GM18861 (cell line): ENCODE results near the gene RGS6.

Source experiments
- ATAC-seq: cut with Tn5 transposase; IDR thresholded peaks from one replicate; pipeline ENCODE4 v1.9.1; 2021; ENCODE audit not compliant: unreplicated experiment

Gene RGS6

DNA sequence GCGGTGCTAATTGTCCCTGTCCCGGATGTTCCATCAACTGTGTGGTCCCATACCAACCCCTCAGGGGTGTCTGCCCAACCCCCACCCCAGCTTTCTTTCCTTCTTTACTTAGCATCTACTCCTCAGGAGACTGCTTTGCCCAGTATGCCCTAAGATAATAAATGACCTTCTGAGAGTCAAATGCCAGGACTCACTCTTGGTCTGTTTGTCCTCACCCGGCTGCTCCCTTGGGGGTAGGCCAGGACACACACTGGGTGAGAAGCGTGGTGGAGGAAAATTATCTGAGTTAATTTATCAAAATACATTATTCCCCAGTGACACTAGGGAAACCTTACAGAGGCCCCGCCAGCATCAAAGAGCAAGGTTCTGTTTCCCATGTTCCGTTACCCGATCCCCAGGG, 457.0 kb downstream of the RGS6 start:
- no peak for ATAC-seq

DNA sequence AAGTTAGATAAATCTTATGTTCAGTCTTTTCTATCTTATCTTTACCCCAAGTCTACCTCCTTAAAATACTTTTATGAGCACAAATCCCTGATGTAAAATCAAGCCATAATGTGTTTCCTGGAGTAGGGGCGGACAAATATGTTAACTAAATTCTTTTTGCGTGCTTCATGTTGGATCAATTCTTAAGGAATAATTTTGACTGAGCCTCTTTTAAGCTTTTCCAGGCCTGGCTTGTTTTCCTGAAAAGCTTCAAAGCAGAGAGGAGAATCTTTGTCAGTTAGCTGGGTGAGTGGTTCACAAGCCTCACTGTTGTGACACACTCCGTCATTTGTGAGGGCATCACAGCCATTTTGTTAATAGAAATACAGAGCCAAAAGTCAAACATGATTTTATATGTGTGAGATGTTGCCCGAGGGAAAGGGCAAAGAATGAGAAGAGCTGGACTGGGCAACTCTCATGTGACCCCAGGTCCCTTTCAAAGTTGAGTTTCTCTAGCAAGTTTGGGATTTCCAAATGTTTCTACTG, 468.9 kb downstream of the RGS6 start:
- no peak for ATAC-seq

DNA sequence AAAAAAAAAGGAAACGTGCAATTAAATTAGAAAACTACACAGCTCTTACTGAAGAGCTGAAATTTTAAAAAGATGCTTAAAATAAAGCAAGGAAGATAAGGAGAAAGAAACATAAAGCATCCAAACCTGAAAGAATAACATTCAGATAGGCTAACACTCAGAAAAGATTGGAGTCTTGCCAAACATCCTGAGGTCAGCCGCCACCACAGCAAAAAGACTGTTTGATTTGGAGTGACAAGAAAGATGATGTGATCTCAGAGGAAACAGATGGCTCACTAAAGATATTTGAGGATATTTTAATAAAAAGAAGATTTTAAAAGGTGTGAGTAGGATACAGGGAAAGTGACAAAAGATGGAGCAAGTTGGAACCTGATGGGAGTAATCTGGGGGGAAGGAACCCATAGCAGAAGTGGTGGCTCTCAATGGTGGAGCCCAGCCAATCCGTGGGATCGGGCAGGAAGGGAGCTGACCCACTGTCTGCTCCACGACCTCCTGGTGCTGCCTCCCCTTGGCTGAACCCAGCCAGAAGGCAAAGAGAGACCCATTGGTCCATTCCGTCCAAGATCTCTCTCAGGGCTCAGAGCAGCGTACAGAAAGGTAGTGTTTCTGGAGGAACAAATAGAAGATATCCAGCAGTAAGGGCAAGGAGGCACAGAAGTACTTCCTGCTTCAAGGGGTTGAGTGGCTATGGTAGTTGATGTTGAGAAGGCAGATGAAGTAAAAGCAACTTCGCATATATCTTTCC, 469.6 kb downstream of the RGS6 start:
- ATAC-seq = no peak

DNA sequence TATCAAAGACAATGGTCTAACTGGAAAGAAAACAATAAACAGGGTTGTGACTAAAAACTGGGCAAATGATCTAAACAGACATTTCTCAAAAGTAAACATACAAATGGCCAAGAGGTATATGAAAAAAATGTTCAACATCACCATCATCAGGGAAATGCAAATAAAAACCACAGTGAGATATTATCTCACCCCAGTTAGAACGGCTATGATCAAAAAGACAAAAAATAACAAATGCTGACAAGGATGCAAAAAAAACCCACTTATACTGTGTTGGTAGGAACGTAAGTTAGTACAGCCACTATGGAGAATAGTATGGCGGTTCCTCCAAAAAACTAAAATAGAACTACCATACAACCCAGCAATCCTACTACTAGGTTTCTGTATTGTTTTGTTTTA, 470.1 kb downstream of the RGS6 start:
- ATAC-seq = no peak

DNA sequence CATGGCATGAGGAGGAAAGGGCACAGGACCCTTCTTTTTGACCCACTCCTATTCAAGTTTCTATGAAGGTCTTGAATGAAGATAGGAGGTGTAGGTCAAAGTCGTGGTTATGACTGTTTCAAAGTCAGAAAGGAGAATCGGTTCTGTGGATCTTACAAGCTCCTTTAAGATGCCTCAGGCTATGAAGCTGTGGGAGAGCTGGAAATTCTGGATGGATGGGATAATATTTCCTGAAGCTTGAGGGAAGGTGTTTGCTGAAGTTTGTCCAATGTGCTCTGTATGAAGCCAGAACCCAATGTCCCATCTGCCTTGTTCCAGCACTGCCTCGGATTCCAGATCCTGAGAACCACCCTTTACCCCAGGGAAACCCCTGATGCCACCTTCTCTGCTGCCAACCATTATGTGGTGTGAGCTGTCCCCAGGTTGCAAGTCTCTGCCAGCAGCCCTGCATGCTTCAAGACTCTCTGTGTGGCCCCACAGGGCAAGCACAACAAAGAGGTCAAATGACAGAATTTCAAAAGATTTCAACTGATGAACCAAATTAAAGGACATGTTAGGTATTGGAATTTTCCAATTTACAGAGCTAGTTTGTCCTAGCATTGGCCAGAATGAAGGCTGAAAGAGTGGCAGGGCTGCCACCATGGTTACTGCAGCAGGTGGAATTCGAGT, 472.0 kb downstream of the RGS6 start:
- ATAC-seq = no peak

DNA sequence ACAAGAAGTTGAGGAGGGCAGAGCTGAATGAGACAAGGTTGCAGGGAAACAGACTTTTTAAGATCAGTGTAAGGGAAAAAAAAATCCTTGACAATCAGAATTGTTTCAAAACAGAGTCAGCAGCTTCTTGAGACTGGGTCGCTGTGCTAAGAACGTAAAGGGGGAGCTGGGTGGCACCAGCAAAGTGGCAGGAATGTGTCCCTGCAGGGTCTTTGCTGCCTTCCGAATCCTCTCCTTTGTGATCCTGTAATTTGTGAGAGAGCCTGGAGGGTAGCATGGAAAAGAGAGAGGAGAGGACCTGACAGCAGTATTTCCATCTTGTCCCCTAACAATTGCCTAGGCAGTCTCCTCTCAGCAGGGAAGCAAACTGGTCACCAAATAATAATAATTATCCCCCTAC, 472.8 kb downstream of the RGS6 start:
- no peak for ATAC-seq

DNA sequence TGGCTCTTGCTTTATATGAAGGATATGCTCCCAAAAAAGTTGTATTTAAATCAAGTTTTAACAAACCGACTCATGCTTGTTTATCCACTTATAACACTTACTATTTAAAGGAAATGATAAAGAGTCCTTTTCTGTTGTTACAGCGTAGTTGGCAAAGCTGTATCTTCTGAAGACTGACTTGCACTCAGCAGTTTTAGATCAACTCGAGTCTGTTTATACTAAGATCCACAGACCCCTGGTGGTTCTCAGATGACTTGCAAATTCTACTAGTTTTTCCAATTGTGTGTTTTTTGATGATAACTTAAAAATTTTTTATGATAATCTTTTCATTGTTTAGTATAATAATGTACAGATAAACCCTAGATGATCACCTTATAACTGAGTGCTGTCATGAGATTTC, 475.8 kb downstream of the RGS6 start:
- no peak for ATAC-seq

DNA sequence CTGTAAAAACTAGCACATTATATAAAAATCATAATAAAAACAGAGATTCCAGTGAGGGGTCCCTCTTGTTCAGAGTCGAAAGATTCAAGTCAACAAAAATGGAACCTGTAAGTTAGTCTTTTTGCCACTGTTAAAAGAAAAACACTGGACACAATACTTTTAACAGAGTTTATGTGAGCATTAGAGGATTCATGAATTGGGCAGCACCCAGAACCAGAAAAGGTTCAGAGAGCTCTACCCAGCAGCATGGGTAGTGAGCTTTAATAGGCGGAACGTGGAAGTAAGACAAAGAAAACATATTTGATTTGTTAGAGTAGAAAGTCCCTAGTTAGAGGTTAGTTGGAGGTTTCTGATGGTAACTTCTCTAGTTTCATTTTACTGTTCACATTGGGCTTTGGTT, 476.8 kb downstream of the RGS6 start:
- no peak for ATAC-seq

DNA sequence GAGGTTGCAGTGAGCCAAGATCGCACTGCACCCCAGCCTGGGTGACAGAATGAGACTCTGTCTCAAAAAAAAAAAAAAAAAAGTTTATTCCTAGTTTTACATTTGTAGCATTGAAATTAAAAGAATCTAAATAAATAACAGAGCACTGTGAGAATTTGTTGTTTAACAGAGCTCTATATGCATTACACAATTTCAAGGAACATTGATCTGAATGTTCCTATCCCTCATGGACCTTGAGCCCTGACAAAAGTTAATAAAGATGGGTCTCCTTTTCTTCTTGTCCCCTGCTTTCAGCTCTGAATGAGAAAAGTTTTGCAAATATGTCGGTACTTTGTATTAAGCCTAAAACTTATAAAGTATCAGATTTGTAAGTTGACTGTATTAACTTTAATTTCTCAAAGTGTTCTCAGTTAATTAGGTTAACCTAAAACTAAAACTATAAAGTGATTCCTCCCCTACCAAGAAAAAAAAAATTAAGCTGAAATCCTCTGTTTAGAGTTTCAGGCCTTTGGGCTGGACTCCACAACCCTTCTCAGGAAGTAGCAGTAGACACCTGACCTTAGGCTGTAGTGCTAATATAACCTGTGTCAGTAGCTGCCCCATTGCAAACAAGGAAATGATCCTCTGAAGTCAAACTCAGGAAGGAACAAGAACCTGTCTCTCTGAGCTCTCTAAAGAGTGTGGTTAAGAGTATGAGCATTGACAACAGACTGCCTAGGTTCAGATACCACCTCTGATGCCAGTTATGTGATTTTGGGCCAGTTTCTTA, 484.0 kb downstream of the RGS6 start:
- no peak for ATAC-seq

DNA sequence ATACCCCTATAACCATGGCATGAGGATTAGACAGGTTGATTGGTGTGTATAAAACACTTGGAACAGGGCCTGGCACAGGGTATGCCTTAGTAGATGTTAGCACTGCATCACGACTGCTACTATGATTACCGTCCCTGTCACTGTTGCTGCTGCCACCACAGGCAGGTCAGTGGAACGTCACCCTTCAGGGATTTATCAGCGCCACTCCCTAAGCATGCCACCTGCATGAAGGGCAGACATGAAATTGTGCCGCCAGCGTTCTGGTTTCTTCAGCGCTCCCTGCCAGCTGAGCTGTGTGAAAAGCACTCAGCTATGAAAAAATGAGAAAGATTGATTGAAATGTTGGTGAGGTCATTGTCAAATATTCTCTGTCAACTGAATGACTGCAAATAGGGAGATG, 484.7 kb downstream of the RGS6 start:
- ATAC-seq = no peak

DNA sequence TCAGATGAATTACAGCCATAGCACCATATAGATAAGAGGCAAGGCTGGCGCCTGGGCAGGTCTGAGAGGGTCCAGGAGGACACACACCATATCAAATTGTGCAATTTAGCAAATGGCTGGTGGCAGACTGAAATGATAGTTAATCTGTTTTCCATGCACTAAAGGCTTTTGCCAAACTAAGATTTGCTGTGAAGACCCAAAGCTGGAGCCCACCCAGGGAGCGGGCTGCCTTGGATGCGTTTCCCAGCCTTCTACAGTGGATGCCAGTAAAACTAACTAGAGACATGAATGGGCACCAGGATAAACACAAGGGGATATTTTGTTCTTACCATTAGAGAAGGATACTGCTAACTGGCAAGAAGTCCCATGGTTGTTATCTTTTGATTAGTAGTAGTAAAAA, 486.6 kb downstream of the RGS6 start:
- no peak for ATAC-seq

DNA sequence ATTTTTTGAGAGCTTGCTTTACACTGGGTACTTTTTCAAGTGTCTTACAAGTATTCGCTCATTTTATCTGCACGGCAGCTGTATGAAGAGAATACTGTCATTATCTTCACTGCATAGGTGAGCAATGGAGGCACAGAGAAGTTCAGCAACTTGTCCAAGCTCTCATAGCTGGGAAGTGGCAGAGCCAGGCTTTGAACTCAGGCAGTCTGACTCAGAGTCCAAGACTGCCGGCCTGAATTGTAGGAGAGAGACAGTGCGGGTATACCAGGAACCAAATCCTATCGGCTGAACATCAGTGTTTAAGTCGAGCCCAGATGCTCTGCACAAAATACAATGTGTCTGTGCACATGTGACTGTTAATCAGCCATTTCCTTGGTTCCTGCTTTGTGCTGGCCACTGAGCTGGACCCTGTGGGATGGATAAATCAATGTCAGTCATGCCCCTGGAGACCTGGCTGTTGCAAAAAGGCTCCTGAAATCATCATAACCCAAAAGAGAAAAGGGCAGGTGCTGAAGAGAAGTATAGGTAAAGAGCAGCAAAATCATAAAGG, 487.1 kb downstream of the RGS6 start:
- no peak for ATAC-seq

DNA sequence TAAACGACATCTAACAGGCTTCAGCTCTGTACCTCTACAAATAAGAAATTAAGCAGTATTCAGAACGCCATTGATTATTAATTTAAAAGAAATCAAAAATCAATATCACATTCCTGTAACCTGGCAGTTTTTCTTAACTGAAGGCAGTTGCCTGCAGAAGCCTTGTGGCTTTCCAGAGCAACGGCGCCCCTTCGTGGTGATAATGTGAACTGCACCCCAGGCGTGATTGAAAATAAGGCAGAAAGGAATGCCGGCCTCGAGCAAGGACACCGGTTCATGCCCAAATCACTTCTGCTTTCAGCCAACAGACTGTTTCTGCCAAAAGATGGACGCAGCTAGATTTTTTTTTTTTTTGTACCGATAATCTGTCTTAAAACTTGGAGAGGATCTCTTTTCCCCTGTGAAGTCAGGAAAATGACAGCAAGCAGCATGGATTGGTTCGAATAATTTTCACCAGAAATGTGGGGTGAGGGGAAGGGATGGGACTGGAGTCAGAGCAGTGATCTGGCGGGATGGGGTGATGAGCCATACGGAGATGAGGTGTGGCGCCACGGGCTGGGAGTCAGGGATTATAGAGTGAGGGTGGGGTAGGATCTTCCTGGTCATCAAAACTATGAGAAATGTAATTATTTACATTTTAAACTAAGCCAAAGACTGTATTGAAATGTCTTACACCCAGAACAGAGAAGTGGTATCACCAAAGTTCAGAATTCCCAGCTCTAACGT, 488.7 kb downstream of the RGS6 start:
- ATAC-seq = no peak

DNA sequence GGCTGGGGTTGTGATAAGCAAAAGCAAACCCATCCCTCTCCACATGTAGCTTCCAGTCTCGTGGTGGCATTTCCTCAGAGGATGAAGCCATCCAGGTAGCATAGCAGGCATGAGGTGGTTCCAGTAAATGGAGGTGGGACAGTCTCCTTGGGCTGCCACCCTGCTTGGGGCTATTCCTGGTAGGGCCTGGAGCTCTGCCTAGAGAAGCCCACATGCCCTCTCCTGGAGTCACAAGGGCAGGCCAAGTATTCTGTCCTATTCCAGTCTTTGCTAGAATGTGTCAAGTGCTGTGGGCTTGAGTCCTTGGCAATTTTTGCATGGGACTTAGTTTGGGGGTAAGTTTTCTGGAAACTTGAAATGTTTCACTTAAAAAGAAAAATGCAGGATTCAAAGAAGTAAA, 491.7 kb downstream of the RGS6 start:
- ATAC-seq = no peak

DNA sequence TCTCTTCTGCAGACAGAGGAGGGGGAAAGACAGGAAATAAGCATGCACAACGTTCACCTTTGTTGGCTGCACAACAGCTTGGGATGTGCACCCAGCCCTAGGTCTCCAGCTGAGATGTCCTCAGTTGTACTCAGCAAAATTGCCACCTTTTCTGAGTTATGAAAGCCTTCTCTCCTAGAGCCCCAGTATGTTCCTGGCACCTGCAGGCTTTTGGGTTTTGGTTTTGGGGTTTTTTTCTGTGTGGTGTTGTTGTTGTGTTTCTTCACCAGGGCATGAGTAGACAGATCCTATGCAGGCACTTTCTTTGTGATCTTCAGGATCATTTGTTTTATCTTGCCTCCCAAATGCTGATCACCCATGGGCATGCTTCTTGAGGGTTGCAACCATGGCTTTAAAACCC, 498.2 kb downstream of the RGS6 start:
- no peak for ATAC-seq

DNA sequence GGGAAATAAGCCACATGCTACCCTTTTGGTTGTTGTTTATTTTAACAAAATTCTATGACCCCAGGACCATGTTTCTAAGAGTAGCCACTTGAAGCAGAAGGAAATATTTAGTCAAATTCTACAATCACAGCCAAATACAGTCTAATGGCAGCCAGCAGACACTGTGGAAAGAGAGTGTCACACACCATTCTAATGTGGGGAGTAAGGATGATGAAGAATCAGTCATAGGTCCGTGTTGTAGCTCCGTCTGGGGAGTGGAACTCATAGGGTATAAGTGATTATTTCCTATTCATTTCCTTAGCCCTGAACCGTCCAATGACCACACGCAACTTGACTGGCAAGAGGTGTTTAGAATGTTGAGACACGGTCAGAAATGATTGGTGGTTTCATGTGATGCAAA, 500.5 kb downstream of the RGS6 start:
- no peak for ATAC-seq

DNA sequence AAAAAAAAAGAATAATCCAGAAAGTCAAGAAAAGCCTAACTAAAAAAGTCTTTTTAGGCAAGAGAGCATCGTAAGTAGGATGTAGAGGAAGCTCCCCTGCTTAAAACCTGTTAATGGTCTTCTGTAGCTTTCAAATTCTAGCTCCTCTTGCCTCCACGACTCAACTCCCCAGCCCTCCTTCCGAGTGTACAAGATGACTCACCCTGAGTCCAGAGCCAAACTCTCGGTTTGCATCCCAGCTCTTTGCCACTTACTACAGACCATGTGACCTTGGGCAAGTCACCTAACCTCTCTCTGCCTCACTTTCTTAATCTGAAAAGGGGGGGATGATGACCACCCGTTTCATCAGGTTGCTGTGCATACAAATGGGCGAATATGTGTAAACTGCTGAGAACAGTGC, 501.3 kb downstream of the RGS6 start:
- no peak for ATAC-seq

DNA sequence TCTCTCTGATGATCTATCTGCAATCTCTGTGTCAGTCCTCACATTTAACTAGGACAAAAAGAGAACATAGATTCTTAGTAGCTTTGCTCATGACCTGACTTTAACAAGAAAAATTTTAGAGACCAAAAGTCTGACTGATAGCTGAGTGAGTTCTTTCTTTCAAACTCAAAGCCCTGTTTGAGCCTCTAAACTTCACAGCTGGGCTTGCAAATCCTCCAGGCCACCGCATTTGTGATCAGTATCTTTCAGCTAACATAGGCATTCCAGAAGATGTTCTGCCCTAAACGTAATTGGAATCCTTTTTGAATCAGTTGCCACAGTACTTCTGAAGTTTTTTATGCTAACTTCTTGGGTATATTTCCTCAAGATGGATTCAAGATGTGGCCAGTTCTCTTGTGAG, 502.6 kb downstream of the RGS6 start:
- ATAC-seq = no peak

DNA sequence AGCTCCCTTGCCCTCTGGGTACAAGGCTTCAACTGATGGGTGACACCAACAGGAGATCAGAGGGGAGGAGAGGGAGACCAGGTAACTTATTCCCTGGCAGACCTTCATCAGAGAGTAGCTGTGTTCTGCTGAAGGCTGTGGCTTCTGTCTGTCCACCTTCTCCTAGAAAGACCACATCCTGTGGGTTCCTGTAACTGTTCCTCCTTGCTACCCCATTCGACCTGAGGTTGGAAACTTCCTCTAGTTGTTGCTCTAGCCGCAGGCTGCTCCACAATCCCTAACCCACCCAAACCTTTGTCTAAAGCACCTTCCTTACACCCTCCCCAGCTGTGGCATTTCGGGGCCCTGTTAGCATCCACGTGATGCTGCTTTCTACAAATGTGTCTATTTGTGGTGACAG, 507.5 kb downstream of the RGS6 start:
- ATAC-seq = no peak

DNA sequence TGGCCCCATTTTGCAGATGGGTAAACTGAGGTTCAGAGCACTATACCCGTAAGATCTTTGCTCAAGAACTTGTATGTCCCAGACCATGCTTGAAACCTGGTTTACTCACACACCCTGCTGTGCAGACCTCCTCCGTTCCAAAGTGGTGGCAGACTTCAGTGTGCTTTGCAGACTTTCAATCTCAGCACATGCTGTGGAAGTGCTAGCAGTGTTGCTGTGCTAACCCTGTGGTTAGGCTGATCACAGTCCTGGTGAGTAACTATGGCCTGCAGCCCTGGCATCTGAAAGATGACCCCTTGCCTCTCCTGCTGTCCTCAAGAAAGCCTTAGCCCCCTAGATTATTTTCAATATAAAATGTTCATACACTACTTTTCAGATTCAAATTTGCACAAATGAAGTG, 511.0 kb downstream of the RGS6 start:
- ATAC-seq = no peak

DNA sequence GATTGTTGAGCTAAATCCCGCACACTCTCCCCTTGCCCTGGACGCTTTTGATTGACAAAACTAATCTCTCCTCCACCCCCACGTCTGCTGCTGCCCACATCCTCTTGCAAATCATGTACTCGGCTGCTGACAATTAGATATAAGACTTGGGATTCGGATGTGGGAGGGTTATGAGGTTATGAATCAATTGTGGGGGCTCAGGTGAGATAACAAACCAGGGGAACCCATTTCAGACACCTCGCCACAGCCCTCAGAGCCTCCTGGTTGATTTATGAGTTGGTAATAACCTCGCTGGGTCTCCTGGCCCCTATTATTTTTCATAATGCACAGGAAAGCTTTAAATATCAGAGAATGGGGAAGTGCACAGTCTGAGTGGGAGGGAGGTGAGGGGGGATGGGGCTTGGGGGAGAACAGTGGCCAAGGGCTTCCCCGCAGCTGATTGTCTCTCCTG, 511.8 kb downstream of the RGS6 start:
- no peak for ATAC-seq
